HEK293T (cell line): ENCODE data around the gene GOLGA1.
"Not testable (repeated sequence)": the region's sequence is repeated elsewhere in the genome, so short reads cannot be mapped to it uniquely, and the experiment has no call there.

ENCODE experiments used
- CTCF ChIA-PET: fragments of 350-600 bp; formaldehyde crosslinking; extraction: SDS; loops from one replicate; lab custom pipeline; 2021; ENCODE audit warnings: antibody characterized with exemption, inconsistent platforms; lab: Yijun Ruan, JAX
- POLR2A ChIA-PET: fragments of 350-600 bp; formaldehyde crosslinking; extraction: SDS; loops from one replicate; lab custom pipeline; 2020; ENCODE audit warnings: antibody characterized with exemption, inconsistent platforms; lab: Yijun Ruan, JAX
- DNase-seq: peaks from one replicate; pipeline ENCODE4 v3.0.0; 2012; ENCODE audit warnings: mixed read lengths; ENCODE audit errors: extremely low spot score
- ARNT ChIP-seq: fragments of 450-650 bp; IDR thresholded peaks from 2 replicates; pipeline ENCODE4 v1.6.1; 2017; ENCODE audit warnings: mild to moderate bottlenecking
- BHLHE40 ChIP-seq: fragments of 450-650 bp; IDR thresholded peaks from 2 replicates; pipeline ENCODE4 v1.6.1; 2016; ENCODE audit warnings: mild to moderate bottlenecking, moderate library complexity, borderline replicate concordance
- CTBP1 ChIP-seq: fragments of 450-650 bp; IDR thresholded peaks from 2 replicates; pipeline ENCODE4 v1.6.1; 2016; ENCODE audit warnings: borderline replicate concordance
- ELF4 ChIP-seq: fragments of 450-650 bp; IDR thresholded peaks from 2 replicates; pipeline ENCODE4 v1.6.1; 2017; ENCODE audit warnings: antibody characterized with exemption
- FOXA1 ChIP-seq: fragments of 450-650 bp; IDR thresholded peaks from 2 replicates; pipeline ENCODE4 v1.6.1; 2016; ENCODE audit warnings: mild to moderate bottlenecking
- FOXK2 ChIP-seq: fragments of 450-650 bp; IDR thresholded peaks from 2 replicates; pipeline ENCODE4 v1.6.1; 2016; ENCODE audit warnings: mild to moderate bottlenecking
- FOXM1 ChIP-seq: fragments of 450-650 bp; IDR thresholded peaks from 2 replicates; pipeline ENCODE4 v1.6.1; 2017; ENCODE audit warnings: mild to moderate bottlenecking, borderline replicate concordance
- HDGF ChIP-seq: fragments of 450-650 bp; IDR thresholded peaks from 2 replicates; pipeline ENCODE4 v1.6.1; 2017; ENCODE audit warnings: antibody characterized with exemption, borderline replicate concordance
- L3MBTL2 ChIP-seq: fragments of 450-650 bp; conservative IDR thresholded peaks from 2 replicates; pipeline ENCODE4 v1.6.1; 2016; ENCODE audit warnings: mild to moderate bottlenecking
- LEF1 ChIP-seq: fragments of 450-650 bp; IDR thresholded peaks from 2 replicates; pipeline ENCODE4 v1.6.1; 2017; ENCODE audit warnings: mild to moderate bottlenecking, borderline replicate concordance
- NFRKB ChIP-seq: fragments of 450-650 bp; IDR thresholded peaks from 2 replicates; pipeline ENCODE4 v1.6.1; 2016; ENCODE audit warnings: mild to moderate bottlenecking, moderate library complexity
- PKNOX1 ChIP-seq: fragments of 450-650 bp; IDR thresholded peaks from 2 replicates; pipeline ENCODE4 v1.6.1; 2016
- SP1 ChIP-seq: fragments of 450-650 bp; IDR thresholded peaks from 2 replicates; pipeline ENCODE4 v1.6.1; 2017
- SUZ12 ChIP-seq: fragments of 450-650 bp; IDR thresholded peaks from 2 replicates; pipeline ENCODE4 v1.6.1; 2016; ENCODE audit warnings: mild to moderate bottlenecking
- TARDBP ChIP-seq: fragments of 450-650 bp; IDR thresholded peaks from 2 replicates; pipeline ENCODE4 v1.6.1; 2016
- ZNF384 ChIP-seq: fragments of 450-650 bp; IDR thresholded peaks from 2 replicates; pipeline ENCODE4 v1.6.1; 2016

GOLGA1 gene

GRCh38 chr9:124932333-124932732 lies 8.6 kb downstream of the GOLGA1 start:
- no peak for DNase-seq
- TF ChIP-seq CTBP1 (no peak), FOXM1 (no peak), FOXK2 (no peak), ELF4 (no peak), PKNOX1 (no peak), ARNT (no peak), L3MBTL2 (no peak), LEF1 (no peak), FOXA1 (no peak), ZNF384 (no peak), SUZ12 (no peak), SP1 (no peak), HDGF (no peak), TARDBP (no peak), NFRKB (no peak), BHLHE40 (no peak)
- POLR2A ChIA-PET: no interaction called here
- CTCF ChIA-PET: no interaction called here

DNA sequence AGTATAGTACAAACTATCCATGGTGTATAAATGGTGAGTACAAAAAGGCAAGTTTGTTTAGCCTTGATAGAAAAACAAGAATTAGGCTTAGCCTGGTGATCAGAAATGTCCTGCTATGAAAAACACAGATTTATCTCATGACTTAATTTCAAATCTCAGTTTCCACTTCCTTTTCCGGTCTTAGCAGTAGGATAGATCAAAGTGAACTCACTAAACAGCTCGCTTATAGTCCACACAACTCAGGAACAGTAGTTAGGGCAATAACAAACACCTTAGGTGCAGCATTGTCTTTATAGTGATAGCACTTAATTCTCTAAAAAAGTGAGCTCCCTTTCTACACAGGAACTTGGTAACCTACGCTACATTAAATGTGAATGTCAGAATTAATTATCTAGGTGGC lies 11.4 kb downstream of the GOLGA1 start:
- TF ChIP-seq L3MBTL2: no peak
- no peak for DNase-seq
- POLR2A ChIA-PET: no interaction called here
- CTCF ChIA-PET: no interaction called here

DNA sequence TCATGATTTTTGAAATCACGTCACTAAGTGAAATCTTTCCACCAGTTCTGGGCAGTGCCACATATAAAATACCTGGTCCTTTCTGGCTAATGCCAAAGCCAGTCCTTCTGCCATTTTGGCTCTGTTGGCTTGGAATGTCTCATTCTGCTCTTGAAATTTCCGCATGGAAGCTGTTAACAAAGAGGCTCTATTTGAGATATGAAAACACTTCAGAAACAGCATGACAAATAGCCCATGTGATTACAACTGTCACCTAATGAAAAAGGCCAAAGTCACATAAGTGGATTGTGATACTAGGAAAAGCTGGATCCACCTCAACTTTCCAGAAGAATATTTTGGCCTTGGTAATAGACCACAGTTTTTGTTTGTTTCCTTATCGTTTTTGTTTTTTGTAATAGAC lies 12.8 kb downstream of the GOLGA1 start:
- ChIA-PET CTCF (no interaction called here), POLR2A (no interaction called here)
- TF ChIP-seq LEF1 (no peak), CTBP1 (no peak), ELF4 (no peak), FOXK2 (no peak), HDGF (no peak), NFRKB (no peak), PKNOX1 (no peak), FOXA1 (no peak), ZNF384 (no peak), ARNT (no peak), FOXM1 (no peak), SP1 (no peak), TARDBP (no peak), BHLHE40 (no peak), SUZ12 (no peak), L3MBTL2 (no peak)

GRCh38 chr9:124920394-124920793 lies 20.5 kb downstream of the GOLGA1 start:
- DNase-seq, CTCF ChIA-PET, POLR2A ChIA-PET: not testable (repeated sequence)

More for the DNA sequence above, 12.8 kb downstream of the GOLGA1 start:
- DNase-seq: no peak

- ChIA-PET CTCF (interaction anchor here (0.6 kb wide), 1 partner anchor 52 kb away, joined by 5 read pairs; no protein-coding TSS in a partner anchor), POLR2A (no interaction called here)
- no peak for DNase-seq
- no peak for TF ChIP-seq LEF1
- TF ChIP-seq FOXA1: no peak
- no peak for TF ChIP-seq NFRKB
- no peak for TF ChIP-seq SP1
- TF ChIP-seq ARNT: no peak
- no peak for TF ChIP-seq HDGF
- no peak for TF ChIP-seq ELF4
- no peak for TF ChIP-seq TARDBP
- TF ChIP-seq BHLHE40: no peak
- TF ChIP-seq FOXK2: no peak
- TF ChIP-seq FOXM1: no peak
- TF ChIP-seq CTBP1: no peak
- TF ChIP-seq PKNOX1: no peak
- TF ChIP-seq SUZ12: no peak
- TF ChIP-seq ZNF384: no peak
- no peak for TF ChIP-seq L3MBTL2
These were observed 26.0 kb downstream of the GOLGA1 start for GRCh38 chr9:124914753-124915405.

GRCh38 chr9:124913378-124913777 lies 27.5 kb downstream of the GOLGA1 start:
- ChIA-PET POLR2A (no interaction called here), CTCF (no interaction called here)
- TF ChIP-seq HDGF (no peak), L3MBTL2 (no peak), SUZ12 (no peak), ARNT (no peak), CTBP1 (no peak), FOXM1 (no peak), TARDBP (no peak), SP1 (no peak), PKNOX1 (no peak), FOXK2 (no peak), NFRKB (no peak), ELF4 (no peak), LEF1 (no peak)
- DNase-seq: no peak
